Fibroblast of lung (primary cell): ENCODE results near the gene TPD52L1.

Experiments used
- CTCF ChIP-seq, 2 donors: IDR thresholded peaks in 1 of 2; conservative IDR thresholded peaks in 1 of 2; 1 replicate in 1 of 2; 2 replicates in 1 of 2; pipeline ENCODE4 v1.5.1; 2011 to 2012; ENCODE audit warnings: low read length in 2 of 2, control low read depth in 1 of 2, inconsistent platforms in 1 of 2, low read depth in 1 of 2, mild to moderate bottlenecking in 1 of 2
- EZH2 ChIP-seq: IDR thresholded peaks from 2 replicates; pipeline ENCODE4 v1.5.1; 2012; ENCODE audit warnings: low read length, control low read depth, mild to moderate bottlenecking; ENCODE audit errors: missing control alignments

- no peak for TF ChIP-seq CTCF (conservative IDR thresholded peaks at IDR 0.05 in 1 of 2, IDR thresholded peaks at IDR 0.05 in 1 of 2; ENCODE audit: low read depth in 1 of 2, low read length in 2 of 2)
- TF ChIP-seq EZH2, result no peak
Measured at GRCh38 chr6:125111219-125111983, 42.2 kb upstream of the TPD52L1 start.
